Astrocyte (in vitro differentiated cells and primary cell): Measurements from ENCODE around the gene VPREB3. TPM values are rescaled to one million over a fixed set of nuclear protein-coding genes. Genes with fewer than 3 reads are reported as not detected.

ENCODE experiments used
- DNase-seq: peaks from one replicate; pipeline ENCODE4 v3.0.0-alpha.2; 2010; ENCODE audit warnings: low read depth
- FAIRE-seq: peaks from 2 replicates; lab custom pipeline; 2011; peaks lifted over from hg19 to GRCh38; lab: Jason Lieb, UNC
- H2AFZ ChIP-seq: 2 replicates; pipeline ENCODE4 v1.6.0; 2012; ENCODE audit warnings: low read depth, low read length, inconsistent platforms
- H3K27ac ChIP-seq: 2 replicates; pipeline ENCODE4 v1.5.1; 2011; ENCODE audit warnings: low read depth, low read length, inconsistent platforms
- H3K27me3 ChIP-seq: 2 replicates; pipeline ENCODE4 v1.6.0; 2011; ENCODE audit warnings: low read length, inconsistent platforms; ENCODE audit not compliant: insufficient read depth
- H3K36me3 ChIP-seq: 2 replicates; pipeline ENCODE4 v1.5.1; 2011; ENCODE audit warnings: low read length, inconsistent platforms; ENCODE audit not compliant: insufficient read depth
- H3K4me1 ChIP-seq: 2 replicates; pipeline ENCODE4 v1.5.1; 2011; ENCODE audit warnings: low read length, inconsistent platforms; ENCODE audit not compliant: insufficient read depth
- H3K4me2 ChIP-seq: 2 replicates; pipeline ENCODE4 v1.6.0; 2012; ENCODE audit warnings: low read length, inconsistent platforms
- H3K4me3 ChIP-seq: 2 replicates; pipeline ENCODE4 v1.5.1; 2011; ENCODE audit warnings: low read depth, mild to moderate bottlenecking, low read length, inconsistent platforms; ENCODE audit not compliant: insufficient read depth
- H3K79me2 ChIP-seq: 2 replicates; pipeline ENCODE4 v1.6.0; 2012; ENCODE audit warnings: mild to moderate bottlenecking, low read length, inconsistent platforms; ENCODE audit not compliant: insufficient read depth
- H3K9ac ChIP-seq: 2 replicates; pipeline ENCODE4 v1.6.0; 2012; ENCODE audit warnings: mild to moderate bottlenecking, low read length, inconsistent platforms
- H3K9me3 ChIP-seq: 2 replicates; pipeline ENCODE4 v1.5.1; 2012; ENCODE audit warnings: low read depth, mild to moderate bottlenecking, low read length, inconsistent platforms; ENCODE audit not compliant: insufficient read depth
- H4K20me1 ChIP-seq: 2 replicates; pipeline ENCODE4 v1.6.0; 2012; ENCODE audit warnings: low read length, inconsistent platforms; ENCODE audit not compliant: insufficient read depth
- H3K27ac Mint-ChIP-seq: one replicate; pipeline ENCODE4 v1.8.0; 2021; ENCODE audit warnings: mild to moderate bottlenecking, mixed read lengths; ENCODE audit not compliant: unreplicated experiment
- H3K27me3 Mint-ChIP-seq: one replicate; pipeline ENCODE4 v1.8.0; 2021; ENCODE audit warnings: low read depth, mixed read lengths; ENCODE audit not compliant: unreplicated experiment
- H3K36me3 Mint-ChIP-seq: one replicate; pipeline ENCODE4 v1.8.0; 2021; ENCODE audit warnings: low read depth, mixed read lengths; ENCODE audit not compliant: unreplicated experiment
- H3K4me1 Mint-ChIP-seq: one replicate; pipeline ENCODE4 v1.8.0; 2021; ENCODE audit warnings: low read depth, mixed read lengths; ENCODE audit not compliant: unreplicated experiment
- H3K4me3 Mint-ChIP-seq: one replicate; pipeline ENCODE4 v1.8.0; 2021; ENCODE audit warnings: mild to moderate bottlenecking, moderate library complexity, mixed read lengths; ENCODE audit not compliant: unreplicated experiment
- H3K9me3 Mint-ChIP-seq: one replicate; pipeline ENCODE4 v1.8.0; 2021; ENCODE audit warnings: mild to moderate bottlenecking, mixed read lengths; ENCODE audit not compliant: unreplicated experiment
- EZH2 ChIP-seq: IDR thresholded peaks from 2 replicates; pipeline ENCODE4 v1.6.1; 2012; ENCODE audit warnings: mild to moderate bottlenecking, low read length, inconsistent platforms; ENCODE audit not compliant: insufficient read depth
- total RNA-seq: library from RNA; stranded (reverse); gene quantifications from 2 replicates; pipeline ENCODE4 v1.2.1, GENCODE V29; 2021
- TF ChIP-seq, protein P1 (sequence below): IDR thresholded peaks from 2 replicates; pipeline ENCODE4 v1.5.1; 2011; ENCODE audit warnings: low read depth, mild to moderate bottlenecking, inconsistent platforms, low read length, moderate library complexity; ENCODE audit not compliant: insufficient read depth

Gene VPREB3
- total RNA-seq, 1 donor from 2014 or later = 0.50 TPM

GRCh38 chr22:23779731-23780130 lies 25.5 kb upstream of the VPREB3 start:
- Histone ChIP-seq H3K4me3 (no peak overlapping the region), H3K4me1 (peaks cover 18% of the 10 kb centered on the region), H3K27me3 (no peaks in the 10 kb centered on the region), H3K4me2 (no peak overlapping the region), H3K9me3 (no peaks in the 10 kb centered on the region), H3K36me3 (no peaks in the 10 kb centered on the region), H4K20me1 (no peaks in the 10 kb centered on the region), H2AFZ (no peak overlapping the region), H3K9ac (no peak overlapping the region), H3K27ac (no peak overlapping the region), H3K79me2 (no peaks in the 10 kb centered on the region)
- peaks cover 17% of the 10 kb centered on the region for H3K4me1 Mint-ChIP-seq
- peaks cover 9% of the 10 kb centered on the region for H3K36me3 Mint-ChIP-seq
- DNase-seq = no peak
- FAIRE-seq = no peak
- no peaks in the 10 kb centered on the region for H3K9me3 Mint-ChIP-seq
- no peak overlapping the region for H3K4me3 Mint-ChIP-seq
- no peak overlapping the region for H3K27ac Mint-ChIP-seq
- TF ChIP-seq, protein P1, sequence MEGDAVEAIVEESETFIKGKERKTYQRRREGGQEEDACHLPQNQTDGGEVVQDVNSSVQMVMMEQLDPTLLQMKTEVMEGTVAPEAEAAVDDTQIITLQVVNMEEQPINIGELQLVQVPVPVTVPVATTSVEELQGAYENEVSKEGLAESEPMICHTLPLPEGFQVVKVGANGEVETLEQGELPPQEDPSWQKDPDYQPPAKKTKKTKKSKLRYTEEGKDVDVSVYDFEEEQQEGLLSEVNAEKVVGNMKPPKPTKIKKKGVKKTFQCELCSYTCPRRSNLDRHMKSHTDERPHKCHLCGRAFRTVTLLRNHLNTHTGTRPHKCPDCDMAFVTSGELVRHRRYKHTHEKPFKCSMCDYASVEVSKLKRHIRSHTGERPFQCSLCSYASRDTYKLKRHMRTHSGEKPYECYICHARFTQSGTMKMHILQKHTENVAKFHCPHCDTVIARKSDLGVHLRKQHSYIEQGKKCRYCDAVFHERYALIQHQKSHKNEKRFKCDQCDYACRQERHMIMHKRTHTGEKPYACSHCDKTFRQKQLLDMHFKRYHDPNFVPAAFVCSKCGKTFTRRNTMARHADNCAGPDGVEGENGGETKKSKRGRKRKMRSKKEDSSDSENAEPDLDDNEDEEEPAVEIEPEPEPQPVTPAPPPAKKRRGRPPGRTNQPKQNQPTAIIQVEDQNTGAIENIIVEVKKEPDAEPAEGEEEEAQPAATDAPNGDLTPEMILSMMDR = no peak
- TF ChIP-seq EZH2 = no peak
- H3K27me3 Mint-ChIP-seq = peaks cover 16% of the 10 kb centered on the region

GRCh38 chr22:23779083-23779482 lies 24.9 kb upstream of the VPREB3 start:
- no peaks in the 10 kb centered on the region for H3K27me3 ChIP-seq
- Mint-ChIP-seq H3K4me1 (peaks cover 16% of the 10 kb centered on the region), H3K4me3 (no peak overlapping the region), H3K27ac (no peak overlapping the region), H3K9me3 (no peaks in the 10 kb centered on the region), H3K36me3 (peaks cover 9% of the 10 kb centered on the region), H3K27me3 (peaks cover 18% of the 10 kb centered on the region)
- H3K27ac ChIP-seq = no peak overlapping the region
- H2AFZ ChIP-seq = no peak overlapping the region
- H3K9ac ChIP-seq = no peak overlapping the region
- H3K36me3 ChIP-seq = no peaks in the 10 kb centered on the region
- no peak for TF ChIP-seq EZH2
- TF ChIP-seq, protein P1 = no peak
- no peak overlapping the region for H3K4me3 ChIP-seq
- no peaks in the 10 kb centered on the region for H3K9me3 ChIP-seq
- no peaks in the 10 kb centered on the region for H3K79me2 ChIP-seq
- no peaks in the 10 kb centered on the region for H4K20me1 ChIP-seq
- DNase-seq = no peak
- H3K4me2 ChIP-seq = no peak overlapping the region
- no peak for FAIRE-seq
- peaks cover 12% of the 10 kb centered on the region for H3K4me1 ChIP-seq

DNA sequence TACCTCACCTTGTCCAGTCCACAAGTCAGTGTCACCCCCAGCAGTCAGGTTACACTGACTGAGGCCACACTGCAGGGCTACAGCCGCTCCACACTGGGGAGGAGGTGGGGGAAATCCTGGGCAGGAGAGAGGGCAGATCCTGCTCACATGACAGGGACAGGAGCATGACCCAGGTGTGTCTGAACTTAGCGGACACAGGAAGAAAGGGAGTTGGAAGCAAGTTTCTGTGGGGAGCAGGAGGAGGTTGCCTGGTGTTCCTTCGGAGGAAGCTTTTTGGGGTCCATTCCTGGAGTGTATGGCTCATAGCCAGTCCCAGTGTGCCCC lies 24.3 kb upstream of the VPREB3 start:
- DNase-seq = no peak
- TF ChIP-seq, protein P1 = no peak
- no peak for TF ChIP-seq EZH2
- Histone ChIP-seq H3K36me3 (no peaks in the 10 kb centered on the region), H4K20me1 (peaks cover under 1% of the 10 kb centered on the region), H3K79me2 (no peaks in the 10 kb centered on the region), H3K4me1 (peaks cover 7% of the 10 kb centered on the region), H3K9me3 (no peaks in the 10 kb centered on the region), H3K4me3 (no peak overlapping the region), H3K27ac (no peak overlapping the region), H3K4me2 (no peak overlapping the region), H3K9ac (no peak overlapping the region), H3K27me3 (no peaks in the 10 kb centered on the region), H2AFZ (no peak overlapping the region)
- no peaks in the 10 kb centered on the region for H3K9me3 Mint-ChIP-seq
- peaks cover 16% of the 10 kb centered on the region for H3K4me1 Mint-ChIP-seq
- FAIRE-seq = no peak
- H3K27ac Mint-ChIP-seq = no peak overlapping the region
- peaks cover 9% of the 10 kb centered on the region for H3K36me3 Mint-ChIP-seq
- no peak overlapping the region for H3K4me3 Mint-ChIP-seq
- H3K27me3 Mint-ChIP-seq = peaks cover 19% of the 10 kb centered on the region
